Neural progenitor cell (in vitro differentiated cells): ENCODE results near the gene USP33.

Experiments used
- EZH2 ChIP-seq: fragments of 200-600 bp; sonication (generic); IDR thresholded peaks from 2 replicates; pipeline ENCODE4 v1.6.1; 2017; ENCODE audit warnings: antibody characterized with exemption, mild to moderate bottlenecking, moderate library complexity
- EZH2phosphoT487 ChIP-seq: fragments of 200-600 bp; sonication (generic); IDR thresholded peaks from 2 replicates; pipeline ENCODE4 v1.6.1; 2017; ENCODE audit warnings: antibody characterized with exemption
- TF ChIP-seq, protein P1 (sequence below): fragments of 200-600 bp; sonication (generic); IDR thresholded peaks from 2 replicates; pipeline ENCODE4 v1.5.1; 2017; ENCODE audit warnings: antibody characterized with exemption, mild to moderate bottlenecking

GRCh38 chr1:77682460-77683159, 77.0 kb downstream of the USP33 start, which contains the start of gene ZZZ3:
- TF ChIP-seq, protein P1, sequence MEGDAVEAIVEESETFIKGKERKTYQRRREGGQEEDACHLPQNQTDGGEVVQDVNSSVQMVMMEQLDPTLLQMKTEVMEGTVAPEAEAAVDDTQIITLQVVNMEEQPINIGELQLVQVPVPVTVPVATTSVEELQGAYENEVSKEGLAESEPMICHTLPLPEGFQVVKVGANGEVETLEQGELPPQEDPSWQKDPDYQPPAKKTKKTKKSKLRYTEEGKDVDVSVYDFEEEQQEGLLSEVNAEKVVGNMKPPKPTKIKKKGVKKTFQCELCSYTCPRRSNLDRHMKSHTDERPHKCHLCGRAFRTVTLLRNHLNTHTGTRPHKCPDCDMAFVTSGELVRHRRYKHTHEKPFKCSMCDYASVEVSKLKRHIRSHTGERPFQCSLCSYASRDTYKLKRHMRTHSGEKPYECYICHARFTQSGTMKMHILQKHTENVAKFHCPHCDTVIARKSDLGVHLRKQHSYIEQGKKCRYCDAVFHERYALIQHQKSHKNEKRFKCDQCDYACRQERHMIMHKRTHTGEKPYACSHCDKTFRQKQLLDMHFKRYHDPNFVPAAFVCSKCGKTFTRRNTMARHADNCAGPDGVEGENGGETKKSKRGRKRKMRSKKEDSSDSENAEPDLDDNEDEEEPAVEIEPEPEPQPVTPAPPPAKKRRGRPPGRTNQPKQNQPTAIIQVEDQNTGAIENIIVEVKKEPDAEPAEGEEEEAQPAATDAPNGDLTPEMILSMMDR, result no peak
- TF ChIP-seq EZH2, result no peak
- no peak for TF ChIP-seq EZH2phosphoT487
